ENCODE measurements around the gene C1orf122.

Gene C1orf122

GRCh38 chr1:37845049-37845646 is 37.6 kb downstream of the C1orf122 start:
- no peak for DNase-seq (ENCODE audit: low spot score)

GRCh38 chr1:37845786-37846185 is 38.2 kb downstream of the C1orf122 start:
- no peak for DNase-seq (ENCODE audit: low spot score)

DNA sequence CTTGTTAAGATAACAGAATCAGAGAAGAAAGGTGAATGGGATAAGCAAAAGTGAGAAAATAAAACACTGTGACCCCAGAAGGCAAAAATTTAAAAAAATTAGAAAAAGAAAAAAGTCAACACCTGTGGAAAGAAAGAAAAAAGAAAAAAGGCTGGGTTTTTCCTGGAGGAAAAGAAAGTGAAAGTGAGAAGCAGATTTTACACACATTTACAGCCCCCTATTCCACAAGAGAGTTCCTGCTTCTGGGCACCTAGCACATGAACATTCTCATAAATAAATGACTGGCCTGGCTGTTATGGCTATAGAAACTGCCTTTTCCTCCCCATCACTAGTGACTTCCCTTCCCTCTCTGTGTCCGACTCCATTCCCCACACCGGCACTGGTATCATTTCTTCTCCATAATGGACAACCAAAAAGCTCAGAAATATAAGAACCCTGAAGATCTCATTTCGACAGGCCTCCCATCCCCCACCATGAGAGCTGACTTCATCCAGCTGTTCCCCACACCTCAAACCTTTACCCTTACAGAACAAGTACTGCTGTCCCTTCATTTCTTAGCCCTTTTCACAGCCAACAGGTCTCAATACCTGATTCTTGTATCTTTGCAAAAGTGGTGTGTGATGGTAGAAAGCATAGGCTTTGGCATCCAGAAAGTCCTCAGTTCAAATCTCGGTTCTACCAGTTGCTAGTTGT is 39.2 kb downstream of the C1orf122 start:
- DNase-seq (ENCODE audit: low spot score) = no peak

- DNase-seq (ENCODE audit: low spot score) = no peak
Measured at GRCh38 chr1:37849480-37849879, 41.9 kb downstream of the C1orf122 start.

GRCh38 chr1:37850352-37850955 is 42.9 kb downstream of the C1orf122 start:
- no peak for DNase-seq (ENCODE audit: low spot score)

GRCh38 chr1:37851262-37851661 is 43.7 kb downstream of the C1orf122 start:
- DNase-seq (ENCODE audit: low spot score) = no peak

GRCh38 chr1:37851782-37852210 is 44.2 kb downstream of the C1orf122 start:
- no peak for DNase-seq (ENCODE audit: low spot score)

- no peak for DNase-seq (ENCODE audit: low spot score)
Measured at GRCh38 chr1:37853157-37853556, 45.6 kb downstream of the C1orf122 start.

- no peak for DNase-seq (ENCODE audit: low spot score)
Measured at GRCh38 chr1:37854406-37854805, 46.8 kb downstream of the C1orf122 start.
